ENCODE results near the gene UNKL.

The UNKL gene

DNA sequence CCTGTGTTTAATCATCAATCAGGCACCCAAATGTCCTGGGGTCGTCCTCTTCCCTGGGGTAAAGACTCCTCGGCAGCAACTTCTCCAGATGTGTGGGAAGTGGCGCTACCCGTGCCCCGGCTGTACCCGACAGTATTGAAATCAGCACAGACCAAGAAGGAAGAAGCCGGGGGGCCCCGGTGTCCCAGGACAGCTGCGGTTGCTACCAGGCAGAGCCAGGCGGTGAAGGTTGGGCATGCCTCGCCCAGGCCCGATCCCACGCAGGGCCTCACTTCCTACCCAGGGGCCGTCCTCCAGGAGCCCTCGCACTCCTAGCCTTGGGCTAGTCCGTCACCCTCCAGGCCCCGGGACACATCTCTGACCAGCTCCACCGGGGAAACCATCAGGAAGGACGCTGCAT lies 38.8 kb upstream of the UNKL start:
- Histone ChIP-seq H3K36me3 (ENCODE audit: control insufficient read depth, insufficient read depth, low read length) (peaks cover 82% of the 10 kb centered on the region), H3K27ac (ENCODE audit: low read depth, low read length) (no peak overlapping the region), H3K4me1 (ENCODE audit: control insufficient read depth, insufficient read depth, low read length) (no peaks in the 10 kb centered on the region), H3K9me3 (ENCODE audit: control insufficient read depth, insufficient read depth, low read depth, low read length) (no peaks in the 10 kb centered on the region), H3K9ac (ENCODE audit: low read length) (no peak overlapping the region), H3K4me3 (ENCODE audit: low read depth, low read length) (no peak overlapping the region), H3K27me3 (ENCODE audit: control insufficient read depth, insufficient read depth, low read length) (no peaks in the 10 kb centered on the region)

GRCh38 chr16:1452530-1452929 lies 38.0 kb upstream of the UNKL start:
- H3K4me3 ChIP-seq (ENCODE audit: low read depth, low read length) = no peak overlapping the region
- H3K4me1 ChIP-seq (ENCODE audit: control insufficient read depth, insufficient read depth, low read length) = no peaks in the 10 kb centered on the region

DNA sequence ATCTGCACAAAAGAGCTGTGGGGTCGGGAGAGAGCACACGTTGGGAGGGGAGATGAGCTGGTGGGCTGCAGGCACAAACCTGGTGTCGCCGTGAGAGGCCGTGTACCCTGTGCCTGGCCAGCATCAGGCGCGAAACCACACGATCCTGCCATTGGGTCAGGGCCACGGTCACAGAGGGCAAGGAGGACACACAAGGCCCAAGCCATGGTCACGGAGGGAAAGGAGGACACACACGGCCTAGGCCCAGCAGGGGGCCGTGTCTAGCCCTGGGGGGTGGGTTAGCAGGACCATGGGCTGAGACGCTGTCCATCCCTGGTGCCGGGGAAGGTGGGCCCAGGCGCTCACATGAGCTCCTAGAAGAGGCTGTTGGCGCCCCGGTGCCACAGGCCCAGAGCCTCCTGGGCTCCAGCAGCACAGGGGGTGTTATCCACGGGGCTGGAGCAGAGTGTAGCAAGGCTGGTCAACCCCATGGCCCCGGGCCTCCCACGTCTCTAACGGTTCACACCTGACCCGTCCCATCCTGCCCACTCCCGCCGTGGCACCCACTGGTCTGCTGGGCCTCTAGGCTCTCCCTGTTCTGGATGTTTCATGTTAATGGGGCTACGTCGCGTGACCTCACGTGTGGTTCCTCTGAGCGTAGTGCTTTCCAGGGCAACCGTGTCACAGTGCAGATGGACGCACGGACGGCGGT lies 37.3 kb upstream of the UNKL start:
- no peaks in the 10 kb centered on the region for H3K27me3 ChIP-seq (ENCODE audit: control insufficient read depth, insufficient read depth, low read length)
- H3K27ac ChIP-seq (ENCODE audit: low read depth, low read length) = no peak overlapping the region

More at GRCh38 chr16:1452530-1452929, 38.0 kb upstream of the UNKL start:
- Histone ChIP-seq H3K9ac (ENCODE audit: low read length) (no peak overlapping the region), H3K27ac (ENCODE audit: low read depth, low read length) (no peak overlapping the region), H3K9me3 (ENCODE audit: control insufficient read depth, insufficient read depth, low read depth, low read length) (no peaks in the 10 kb centered on the region), H3K36me3 (ENCODE audit: control insufficient read depth, insufficient read depth, low read length) (peaks cover 86% of the 10 kb centered on the region), H3K27me3 (ENCODE audit: control insufficient read depth, insufficient read depth, low read length) (no peaks in the 10 kb centered on the region)

DNA sequence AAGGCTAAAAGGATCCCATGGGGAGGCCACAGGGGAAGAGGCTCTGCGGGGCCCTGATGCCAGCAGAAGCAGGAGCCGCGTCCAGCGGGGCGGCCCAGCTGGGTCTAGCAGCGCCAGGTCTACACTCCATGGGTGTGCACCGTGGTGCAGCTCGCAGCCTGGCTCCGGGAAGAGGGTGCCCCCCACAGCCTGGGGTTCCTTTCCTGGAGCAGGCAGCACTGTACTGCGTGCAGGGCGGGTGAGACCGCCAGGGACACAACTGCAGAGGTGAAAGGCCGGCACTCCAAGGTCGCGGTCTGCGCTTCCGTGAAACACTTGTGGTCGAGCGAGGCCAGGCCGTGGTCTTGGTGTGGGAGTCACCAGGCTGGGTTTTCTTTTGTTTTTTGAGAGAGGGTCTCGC lies 36.3 kb upstream of the UNKL start:
- H3K36me3 ChIP-seq (ENCODE audit: control insufficient read depth, insufficient read depth, low read length) = peaks cover 89% of the 10 kb centered on the region
- H3K9ac ChIP-seq (ENCODE audit: low read length) = no peak overlapping the region
- no peaks in the 10 kb centered on the region for H3K9me3 ChIP-seq (ENCODE audit: control insufficient read depth, insufficient read depth, low read depth, low read length)
- no peak overlapping the region for H3K4me3 ChIP-seq (ENCODE audit: low read depth, low read length)
- H3K27ac ChIP-seq (ENCODE audit: low read depth, low read length) = no peak overlapping the region
- no peaks in the 10 kb centered on the region for H3K4me1 ChIP-seq (ENCODE audit: control insufficient read depth, insufficient read depth, low read length)
- no peaks in the 10 kb centered on the region for H3K27me3 ChIP-seq (ENCODE audit: control insufficient read depth, insufficient read depth, low read length)

More for the DNA sequence above, 37.3 kb upstream of the UNKL start:
- H3K4me1 ChIP-seq (ENCODE audit: control insufficient read depth, insufficient read depth, low read length) = no peaks in the 10 kb centered on the region
- no peak overlapping the region for H3K9ac ChIP-seq (ENCODE audit: low read length)
- peaks cover 85% of the 10 kb centered on the region for H3K36me3 ChIP-seq (ENCODE audit: control insufficient read depth, insufficient read depth, low read length)
- H3K9me3 ChIP-seq (ENCODE audit: control insufficient read depth, insufficient read depth, low read depth, low read length) = no peaks in the 10 kb centered on the region
- H3K4me3 ChIP-seq (ENCODE audit: low read depth, low read length) = no peak overlapping the region

DNA sequence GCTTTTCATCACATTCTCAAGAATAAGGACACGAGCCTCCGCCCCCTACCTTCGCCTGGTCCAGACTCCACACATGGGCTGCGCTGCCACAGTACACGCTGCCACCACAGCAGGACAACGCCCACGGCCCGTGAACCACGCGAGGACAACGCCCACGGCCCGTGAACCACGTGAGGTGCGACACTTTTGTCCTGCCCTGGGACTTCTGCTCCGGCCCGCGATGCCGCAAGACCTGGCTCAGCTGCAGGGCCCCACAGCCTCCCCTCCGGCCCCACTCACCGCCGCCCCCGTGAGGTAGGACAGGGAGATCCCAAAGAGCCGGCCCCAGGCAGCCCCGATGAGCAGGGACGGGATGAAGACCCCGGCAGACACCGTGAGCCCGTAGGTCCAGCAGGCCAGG lies 35.7 kb upstream of the UNKL start:
- no peaks in the 10 kb centered on the region for H3K9me3 ChIP-seq (ENCODE audit: control insufficient read depth, insufficient read depth, low read depth, low read length)
- no peaks in the 10 kb centered on the region for H3K4me1 ChIP-seq (ENCODE audit: control insufficient read depth, insufficient read depth, low read length)
- no peak overlapping the region for H3K9ac ChIP-seq (ENCODE audit: low read length)
- no peak overlapping the region for H3K4me3 ChIP-seq (ENCODE audit: low read depth, low read length)
- peaks cover 86% of the 10 kb centered on the region for H3K36me3 ChIP-seq (ENCODE audit: control insufficient read depth, insufficient read depth, low read length)
- H3K27ac ChIP-seq (ENCODE audit: low read depth, low read length) = no peak overlapping the region
- no peaks in the 10 kb centered on the region for H3K27me3 ChIP-seq (ENCODE audit: control insufficient read depth, insufficient read depth, low read length)

DNA sequence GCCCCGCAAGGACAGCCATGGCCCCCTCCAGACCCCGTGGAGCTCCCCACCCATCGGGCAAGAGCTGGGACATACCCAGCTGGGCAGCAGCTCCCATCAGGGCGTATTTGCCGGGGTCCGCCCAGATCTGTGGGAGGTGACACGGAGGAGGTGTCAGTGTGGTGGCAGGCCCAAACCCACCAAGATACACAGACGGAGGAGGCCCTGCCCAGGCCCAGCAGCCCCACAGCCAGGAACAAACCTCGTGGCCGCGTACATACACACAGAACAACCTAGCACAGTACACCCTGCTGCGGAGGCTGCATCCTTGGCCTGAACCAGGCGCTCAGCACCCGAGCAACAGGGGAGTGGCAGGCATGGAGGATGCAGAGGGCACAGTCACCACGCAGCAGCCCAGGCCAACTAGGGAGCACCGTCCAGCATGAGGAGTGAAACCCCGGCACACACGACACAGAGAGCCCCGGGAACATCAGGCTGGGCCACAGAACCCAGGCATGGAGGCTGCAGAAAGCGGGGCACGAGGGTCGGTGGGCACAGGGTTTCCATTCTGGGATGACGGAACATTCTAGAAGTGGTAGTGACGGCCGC lies 34.8 kb upstream of the UNKL start:
- no peak overlapping the region for H3K9ac ChIP-seq (ENCODE audit: low read length)
- no peaks in the 10 kb centered on the region for H3K27me3 ChIP-seq (ENCODE audit: control insufficient read depth, insufficient read depth, low read length)

GRCh38 chr16:1448536-1449116 lies 34.1 kb upstream of the UNKL start:
- no peak overlapping the region for H3K27ac ChIP-seq (ENCODE audit: low read depth, low read length)
- H3K27me3 ChIP-seq (ENCODE audit: control insufficient read depth, insufficient read depth, low read length) = no peaks in the 10 kb centered on the region
- no peaks in the 10 kb centered on the region for H3K9me3 ChIP-seq (ENCODE audit: control insufficient read depth, insufficient read depth, low read depth, low read length)
- H3K4me1 ChIP-seq (ENCODE audit: control insufficient read depth, insufficient read depth, low read length) = no peaks in the 10 kb centered on the region
- H3K36me3 ChIP-seq (ENCODE audit: control insufficient read depth, insufficient read depth, low read length) = peaks cover 70% of the 10 kb centered on the region
- no peak overlapping the region for H3K4me3 ChIP-seq (ENCODE audit: low read depth, low read length)
- H3K9ac ChIP-seq (ENCODE audit: low read length) = no peak overlapping the region

More for the DNA sequence above, 34.8 kb upstream of the UNKL start:
- Histone ChIP-seq H3K27ac (ENCODE audit: low read depth, low read length) (no peak overlapping the region), H3K36me3 (ENCODE audit: control insufficient read depth, insufficient read depth, low read length) (peaks cover 77% of the 10 kb centered on the region), H3K4me1 (ENCODE audit: control insufficient read depth, insufficient read depth, low read length) (no peaks in the 10 kb centered on the region), H3K4me3 (ENCODE audit: low read depth, low read length) (no peak overlapping the region), H3K9me3 (ENCODE audit: control insufficient read depth, insufficient read depth, low read depth, low read length) (no peaks in the 10 kb centered on the region)

GRCh38 chr16:1447965-1448364 lies 33.5 kb upstream of the UNKL start:
- no peaks in the 10 kb centered on the region for H3K9me3 ChIP-seq (ENCODE audit: control insufficient read depth, insufficient read depth, low read depth, low read length)
- no peaks in the 10 kb centered on the region for H3K27me3 ChIP-seq (ENCODE audit: control insufficient read depth, insufficient read depth, low read length)
- peaks cover 65% of the 10 kb centered on the region for H3K36me3 ChIP-seq (ENCODE audit: control insufficient read depth, insufficient read depth, low read length)
- no peak overlapping the region for H3K27ac ChIP-seq (ENCODE audit: low read depth, low read length)
- no peaks in the 10 kb centered on the region for H3K4me1 ChIP-seq (ENCODE audit: control insufficient read depth, insufficient read depth, low read length)
- H3K4me3 ChIP-seq (ENCODE audit: low read depth, low read length) = no peak overlapping the region
- H3K9ac ChIP-seq (ENCODE audit: low read length) = no peak overlapping the region

GRCh38 chr16:1446296-1447080 lies 32.0 kb upstream of the UNKL start:
- no peak overlapping the region for H3K27ac ChIP-seq (ENCODE audit: low read depth, low read length)
- H3K27me3 ChIP-seq (ENCODE audit: control insufficient read depth, insufficient read depth, low read length) = no peaks in the 10 kb centered on the region
- peaks cover 53% of the 10 kb centered on the region for H3K36me3 ChIP-seq (ENCODE audit: control insufficient read depth, insufficient read depth, low read length)
- H3K9me3 ChIP-seq (ENCODE audit: control insufficient read depth, insufficient read depth, low read depth, low read length) = no peaks in the 10 kb centered on the region
- H3K9ac ChIP-seq (ENCODE audit: low read length) = no peak overlapping the region
- no peak overlapping the region for H3K4me3 ChIP-seq (ENCODE audit: low read depth, low read length)
- H3K4me1 ChIP-seq (ENCODE audit: control insufficient read depth, insufficient read depth, low read length) = no peaks in the 10 kb centered on the region

- Histone ChIP-seq H3K36me3 (ENCODE audit: control insufficient read depth, insufficient read depth, low read length) (peaks cover 45% of the 10 kb centered on the region), H3K9me3 (ENCODE audit: control insufficient read depth, insufficient read depth, low read depth, low read length) (no peaks in the 10 kb centered on the region)
These were observed 31.2 kb upstream of the UNKL start for GRCh38 chr16:1445518-1446203.

More at GRCh38 chr16:1445518-1446203, 31.2 kb upstream of the UNKL start:
- Histone ChIP-seq H3K4me3 (ENCODE audit: low read depth, low read length) (no peak overlapping the region), H3K9ac (ENCODE audit: low read length) (no peak overlapping the region), H3K27ac (ENCODE audit: low read depth, low read length) (no peak overlapping the region), H3K27me3 (ENCODE audit: control insufficient read depth, insufficient read depth, low read length) (no peaks in the 10 kb centered on the region), H3K4me1 (ENCODE audit: control insufficient read depth, insufficient read depth, low read length) (no peaks in the 10 kb centered on the region)

Data from HUES6 (cell line).